Stomach (tissue), 9 donors: Measurements from ENCODE around the gene FAM171A1. TPM values are rescaled to one million over a fixed set of nuclear protein-coding genes. Genes with fewer than 3 reads are reported as not detected.
"Not testable (repeated sequence)": the region's sequence is repeated elsewhere in the genome, so short reads cannot be mapped to it uniquely, and the experiment has no call there.

Experiments
- DNase-seq, 2 donors: peaks; one replicate each; pipeline versions ENCODE4 v3.0.0 to v3.0.0-alpha.2; 2013 to 2019
- H3K27ac ChIP-seq, 5 donors: fragments of 200-600 bp in 4 of 5; sonication (generic) in 4 of 5; one replicate each; pipeline ENCODE4 v1.5.1; 2013 to 2019; ENCODE audit warnings: mild to moderate bottlenecking in 1 of 5, moderate library complexity in 1 of 5
- H3K27me3 ChIP-seq, 3 donors: fragments of 200-600 bp; sonication (generic); one replicate each; pipeline ENCODE4 v1.5.1; 2017 to 2019; ENCODE audit warnings: mixed run types in 1 of 3
- H3K36me3 ChIP-seq, 4 donors: fragments of 200-600 bp; sonication (generic); 1 replicate in 3 of 4; 2 replicates in 1 of 4; pipeline ENCODE4 v1.5.1; 2016 to 2019
- H3K4me1 ChIP-seq, 4 donors: fragments of 200-600 bp; sonication (generic); one replicate each; pipeline ENCODE4 v1.5.1; 2016 to 2019
- H3K4me3 ChIP-seq, 4 donors: fragments of 200-600 bp; sonication (generic) in 3 of 4; one replicate each; pipeline ENCODE4 v1.5.1; 2016 to 2019; ENCODE audit warnings: mild to moderate bottlenecking in 1 of 4
- H3K9me3 ChIP-seq, 4 donors: fragments of 200-600 bp; sonication (generic); one replicate each; pipeline ENCODE4 v1.5.1; 2016 to 2019
- EP300 ChIP-seq: sonication (generic); formaldehyde crosslinking; IDR thresholded peaks from one replicate; pipeline ENCODE4 v1.6.1; 2017; ENCODE audit warnings: antibody characterized with exemption
- POLR2A ChIP-seq, 4 donors: fragments of 450-650 bp; IDR thresholded peaks; one replicate each; pipeline ENCODE4 v1.6.1; 2016; ENCODE audit warnings: antibody characterized with exemption in 4 of 4, control low read depth in 2 of 4, mild to moderate bottlenecking in 1 of 4, moderate library complexity in 1 of 4
- POLR2AphosphoS5 ChIP-seq, 3 donors: sonication (generic); formaldehyde crosslinking; IDR thresholded peaks; one replicate each; pipeline ENCODE4 v1.6.1; 2016; ENCODE audit warnings: antibody characterized with exemption in 3 of 3
- WGBS, 5 donors: extraction: QIAGEN DNeasy Blood & Tissue Kit in 3 of 5; methylation state at CpG; one replicate each; pipeline versions ENCODE4 v1.1.5 to v1.1.7; 2013 to 2018; 5-methylcytosine and 5-hydroxymethylcytosine counted together
- intact Hi-C: fragments of 100-400 bp; cut with DNase I; formaldehyde crosslinking; loops from one replicate; pipeline ENCODE4 v1.15.1; 2023; ENCODE audit warnings: low total_unique reads
- polyA plus RNA-seq, 3 donors: library from polyadenylated mRNA; stranded (reverse); fragments of 200-250 nt; gene quantifications; one replicate each; pipeline ENCODE4 v1.2.3, GENCODE V29; 2013
- total RNA-seq, 5 donors: library from RNA; depleted of rRNA; stranded (reverse); fragments of >200 nt; gene quantifications; one replicate each; pipeline versions ENCODE4 v1.1.0 to v1.2.3, GENCODE V29; 2014 to 2016
- TF ChIP-seq, protein P1 (sequence below), 7 experiments: fragments of 450-650 bp in 4 of 7; fragments of 200-600 bp in 3 of 7; sonication (generic) in 3 of 7; IDR thresholded peaks; one replicate each; pipeline ENCODE4 v1.5.1; 2016 to 2019; ENCODE audit warnings: antibody characterized with exemption in 7 of 7, control low read depth in 2 of 7, mild to moderate bottlenecking in 1 of 7
- donor health status: healthy with polysubstance abuse.
- donor health status: Bipolar disorder and iron deficiency.
- donor health status: healthy.

The FAM171A1 gene
- total and polyA plus RNA-seq, 8 donors = 1.8 to 98.7 (median 10.3) TPM

DNA sequence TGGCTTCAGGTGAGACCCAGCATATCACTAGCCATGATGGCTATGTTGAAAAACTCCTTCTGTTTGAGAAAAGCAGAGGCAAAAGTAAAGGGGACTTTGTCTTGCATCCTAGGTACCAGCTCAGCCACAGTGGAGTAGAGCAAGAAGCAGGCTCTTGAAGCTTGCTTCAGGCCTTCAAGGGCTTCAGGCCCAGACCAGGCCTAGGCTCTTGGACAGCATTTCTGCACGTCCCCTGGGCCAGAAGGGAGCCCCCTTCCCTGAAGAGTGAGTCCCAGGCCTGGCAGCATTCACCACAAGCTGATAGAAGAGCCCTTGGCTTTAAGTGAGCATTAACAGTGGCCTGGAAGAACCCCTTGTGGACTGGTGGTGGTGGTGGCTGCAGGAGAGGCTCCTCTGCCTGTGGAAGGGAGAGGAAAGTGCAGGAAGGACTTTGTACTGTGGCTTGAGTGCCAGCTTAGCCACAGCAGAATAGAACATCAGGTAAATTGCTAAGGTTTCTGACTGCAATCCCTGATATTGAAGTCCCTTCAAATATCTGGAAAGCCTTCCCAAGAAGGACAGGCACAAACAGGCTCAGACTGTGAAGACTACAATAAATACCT lies 28.1 kb upstream of the FAM171A1 start:
- TF ChIP-seq EP300 = no peak
- TF ChIP-seq, protein P1, sequence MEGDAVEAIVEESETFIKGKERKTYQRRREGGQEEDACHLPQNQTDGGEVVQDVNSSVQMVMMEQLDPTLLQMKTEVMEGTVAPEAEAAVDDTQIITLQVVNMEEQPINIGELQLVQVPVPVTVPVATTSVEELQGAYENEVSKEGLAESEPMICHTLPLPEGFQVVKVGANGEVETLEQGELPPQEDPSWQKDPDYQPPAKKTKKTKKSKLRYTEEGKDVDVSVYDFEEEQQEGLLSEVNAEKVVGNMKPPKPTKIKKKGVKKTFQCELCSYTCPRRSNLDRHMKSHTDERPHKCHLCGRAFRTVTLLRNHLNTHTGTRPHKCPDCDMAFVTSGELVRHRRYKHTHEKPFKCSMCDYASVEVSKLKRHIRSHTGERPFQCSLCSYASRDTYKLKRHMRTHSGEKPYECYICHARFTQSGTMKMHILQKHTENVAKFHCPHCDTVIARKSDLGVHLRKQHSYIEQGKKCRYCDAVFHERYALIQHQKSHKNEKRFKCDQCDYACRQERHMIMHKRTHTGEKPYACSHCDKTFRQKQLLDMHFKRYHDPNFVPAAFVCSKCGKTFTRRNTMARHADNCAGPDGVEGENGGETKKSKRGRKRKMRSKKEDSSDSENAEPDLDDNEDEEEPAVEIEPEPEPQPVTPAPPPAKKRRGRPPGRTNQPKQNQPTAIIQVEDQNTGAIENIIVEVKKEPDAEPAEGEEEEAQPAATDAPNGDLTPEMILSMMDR (IDR thresholded peaks at IDR 0.05) = no peak
- TF ChIP-seq POLR2AphosphoS5 (IDR thresholded peaks at IDR 0.05) = no peak
- TF ChIP-seq POLR2A (IDR thresholded peaks at IDR 0.05) = no peak
- Histone ChIP-seq H3K36me3 (no peaks in the 10 kb centered on the region), H3K4me3 (no peak overlapping the region), H3K27ac (no peak overlapping the region), H3K4me1 (no peaks in the 10 kb centered on the region), H3K27me3 (no peaks in the 10 kb centered on the region), H3K9me3 (peaks cover 0 to 3% (median 0%) of the 10 kb centered on the region in 4 donors)
- DNase-seq = no peak
- WGBS, 5 donors = 18 to 71% (median 46%) methylated on average over 1 of the region's 1 CpG; no CpG with 5 or more reads in 1 of the 5 donors
- intact Hi-C loops = no loop called here

DNA sequence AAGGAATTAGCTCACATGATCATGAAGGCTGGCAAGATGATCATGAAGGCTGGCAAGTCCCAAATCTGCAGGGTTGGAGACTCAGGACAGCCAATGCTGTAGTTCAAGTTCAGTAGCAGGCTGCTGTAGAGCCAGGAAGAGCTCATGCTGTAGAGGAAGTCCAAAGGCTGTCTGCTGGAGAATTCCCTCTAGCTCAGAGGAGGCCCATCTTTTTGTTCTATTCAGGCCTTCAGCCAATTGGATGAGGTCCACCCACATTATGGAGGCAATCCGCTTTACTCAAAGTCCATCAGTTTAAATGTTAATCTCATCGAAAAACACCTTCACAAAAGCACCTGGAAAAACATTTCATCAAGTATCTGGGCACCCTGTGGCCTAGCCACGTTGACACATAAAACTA lies 24.8 kb upstream of the FAM171A1 start:
- 75 to 93% (median 88%) methylated on average over 3 of the region's 3 CpGs for WGBS, 5 donors
- H3K9me3 ChIP-seq = no peaks in the 10 kb centered on the region
- TF ChIP-seq POLR2A (IDR thresholded peaks at IDR 0.05) (no peak), POLR2AphosphoS5 (IDR thresholded peaks at IDR 0.05) (no peak), EP300 (no peak)
- TF ChIP-seq, protein P1 (IDR thresholded peaks at IDR 0.05) = no peak
- no peaks in the 10 kb centered on the region for H3K36me3 ChIP-seq
- no peaks in the 10 kb centered on the region for H3K4me1 ChIP-seq
- intact Hi-C loops = no loop called here
- no peak for DNase-seq
- H3K4me3 ChIP-seq = no peak overlapping the region
- no peaks in the 10 kb centered on the region for H3K27me3 ChIP-seq
- no peak overlapping the region for H3K27ac ChIP-seq

DNA sequence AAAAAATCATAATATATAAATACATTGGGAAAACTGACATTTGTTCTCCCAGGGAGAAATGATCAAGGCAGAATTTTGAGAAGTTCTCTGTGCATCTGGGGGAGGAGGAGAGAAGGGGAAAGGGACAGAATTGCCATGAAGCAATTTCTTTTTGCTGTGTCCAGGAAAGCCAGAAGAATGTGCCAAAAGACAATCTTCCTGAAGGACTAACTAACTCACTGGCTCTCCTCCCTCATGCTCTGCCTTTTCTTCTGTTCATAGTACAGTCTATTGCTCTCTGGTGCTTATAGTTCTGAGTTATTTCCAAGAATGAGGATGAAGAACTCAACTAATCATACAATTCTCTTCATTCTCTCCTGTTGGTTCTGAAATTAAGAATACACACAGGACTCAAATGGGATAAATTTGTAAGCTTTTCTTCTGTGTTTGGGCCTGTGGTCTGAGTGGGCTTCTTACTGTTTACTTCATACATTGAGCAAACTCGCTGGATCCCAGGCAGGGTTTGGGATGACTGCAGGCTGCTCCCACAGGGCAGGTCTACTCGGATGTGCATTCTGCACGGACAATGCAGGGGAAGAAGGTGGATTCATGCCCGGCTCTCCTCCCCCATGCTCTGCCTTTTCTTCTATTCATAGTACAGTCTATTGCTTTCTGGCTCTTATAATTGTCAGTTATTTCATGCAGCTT lies 22.2 kb upstream of the FAM171A1 start:
- 57 to 75% (median 63%) methylated on average over 4 of the region's 4 CpGs for WGBS, 5 donors
- TF ChIP-seq POLR2AphosphoS5 (IDR thresholded peaks at IDR 0.05) (no peak), POLR2A (IDR thresholded peaks at IDR 0.05) (no peak), EP300 (no peak)
- TF ChIP-seq, protein P1 (IDR thresholded peaks at IDR 0.05) = no peak
- Histone ChIP-seq H3K36me3 (no peaks in the 10 kb centered on the region), H3K4me1 (no peaks in the 10 kb centered on the region), H3K27ac (no peak overlapping the region), H3K27me3 (no peaks in the 10 kb centered on the region), H3K9me3 (no peaks in the 10 kb centered on the region), H3K4me3 (no peak overlapping the region)
- intact Hi-C loops = no loop called here
- no peak for DNase-seq

DNA sequence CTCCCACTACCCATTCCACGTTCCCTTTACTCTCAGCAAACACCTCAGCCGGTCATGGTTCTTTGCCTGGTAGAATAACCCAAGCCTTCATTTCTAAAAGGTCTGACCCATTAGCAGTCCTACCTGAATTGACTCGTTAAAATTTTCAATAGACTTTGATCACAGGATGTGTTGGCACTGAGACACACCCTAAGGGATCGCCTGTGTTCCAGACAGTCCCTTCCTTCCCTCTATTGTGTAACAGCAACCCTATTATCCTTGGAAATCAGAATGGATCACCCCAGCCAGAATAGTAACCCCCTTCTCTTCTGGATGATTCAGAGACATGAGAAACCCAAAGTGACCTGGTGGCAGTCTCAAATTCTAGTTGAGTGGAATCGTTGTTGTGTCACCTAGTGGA lies 20.4 kb upstream of the FAM171A1 start:
- Histone ChIP-seq H3K4me3 (no peak overlapping the region), H3K9me3 (no peaks in the 10 kb centered on the region), H3K4me1 (no peaks in the 10 kb centered on the region), H3K36me3 (no peaks in the 10 kb centered on the region), H3K27ac (no peak overlapping the region), H3K27me3 (no peaks in the 10 kb centered on the region)
- no peak for DNase-seq
- intact Hi-C loops = no loop called here
- TF ChIP-seq EP300 = no peak
- 76 to 87% (median 79%) methylated on average over 5 of the region's 5 CpGs for WGBS, 5 donors

DNA sequence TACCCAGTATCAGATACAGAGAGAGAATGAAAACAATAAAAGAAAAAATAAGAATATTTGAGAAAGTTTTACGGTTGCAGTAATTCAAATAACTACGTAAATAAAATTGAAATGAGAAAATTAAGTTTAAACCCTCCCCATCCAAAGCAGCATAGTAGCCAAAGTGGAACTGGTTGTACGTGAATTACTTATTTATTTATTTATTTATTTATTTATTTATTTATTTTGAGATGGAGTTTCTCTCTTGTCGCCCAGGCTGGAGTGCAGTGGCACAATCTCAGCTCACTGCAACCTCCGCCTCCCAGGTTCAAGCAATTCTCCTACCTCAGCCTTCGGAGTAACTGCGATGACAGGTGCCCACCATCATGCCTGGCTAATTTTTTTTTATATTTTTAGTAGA lies 17.1 kb upstream of the FAM171A1 start:
- H3K9me3 ChIP-seq, H3K4me1 ChIP-seq, H3K36me3 ChIP-seq, DNase-seq, H3K4me3 ChIP-seq, H3K27ac ChIP-seq, intact Hi-C loops: not testable (repeated sequence)
- H3K27me3 ChIP-seq = peaks cover 0 to 21% (median 0%) of the 10 kb centered on the region in 3 donors
- WGBS, 5 donors = 90 to 95% (median 93%) methylated on average over 7 of the region's 7 CpGs
